ENCODE data around the gene RFT1. TPM values are rescaled to one million over a fixed set of nuclear protein-coding genes. Genes with fewer than 3 reads are reported as not detected.

The RFT1 gene
- total RNA-seq, 1 experiment from 2014 or later = 33.6 TPM

DNA sequence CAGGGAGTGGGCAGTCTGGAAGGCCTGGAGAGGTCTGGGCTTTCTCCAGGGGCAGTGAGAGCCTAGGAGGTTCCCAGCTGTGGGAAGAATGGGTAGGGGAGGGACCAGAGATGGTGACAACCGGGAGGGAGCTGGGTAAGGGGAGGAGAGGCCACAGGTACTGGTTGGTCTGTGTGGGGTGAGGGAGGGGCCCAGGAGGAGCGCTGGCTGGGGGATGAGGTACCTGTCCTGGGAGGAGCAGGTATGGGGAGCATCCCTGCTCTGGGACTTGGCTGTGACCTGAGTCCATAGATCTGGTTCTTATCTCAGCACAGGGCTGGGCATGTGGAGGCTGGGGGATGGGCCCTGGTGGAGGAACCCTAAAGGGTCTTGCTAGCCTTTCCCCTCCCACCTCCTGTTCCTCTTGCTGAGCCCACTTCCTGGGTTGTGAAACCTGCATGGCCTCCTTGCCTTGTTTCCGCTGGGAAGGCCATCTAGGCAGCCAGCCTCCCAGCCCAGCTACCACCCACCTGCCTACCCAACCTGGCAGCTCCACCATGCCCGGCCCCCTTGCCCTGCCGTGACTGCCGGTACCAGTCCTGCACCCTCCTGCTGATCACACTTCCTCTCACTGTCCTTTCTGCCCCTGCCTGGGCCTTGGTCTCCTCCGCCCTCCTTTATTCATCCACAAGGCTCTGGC lies 41.7 kb upstream of the RFT1 start:
- Histone ChIP-seq H3K4me2 (ENCODE audit: low read length) (no peak overlapping the region), H3K4me3 (replicated peaks in 1 of 2; ENCODE audit: low read depth in 1 of 2, low read length in 2 of 2) (no peak overlapping the region)
- POLR2A ChIA-PET = no interaction called here

More for the DNA sequence above, 41.7 kb upstream of the RFT1 start:
- RAD21 ChIA-PET (ENCODE audit: low non-redundant PET in 1 of 2, low total read pairs in 2 of 2, uncharacterized antibody in 2 of 2, unreplicated experiment in 2 of 2) = no interaction called here
- TF ChIP-seq SIN3A (IDR thresholded peaks at IDR 0.05; ENCODE audit: low read depth) (no peak), EGR1 (IDR thresholded peaks at IDR 0.05; ENCODE audit: low read depth) (no peak), FOSL1 (IDR thresholded peaks at IDR 0.05; ENCODE audit: low read depth) (no peak), TCF7L2 (IDR thresholded peaks at IDR 0.05; ENCODE audit: borderline replicate concordance, extremely low read depth, insufficient read depth, insufficient read length) (no peak), POLR2A (IDR thresholded peaks at IDR 0.05; ENCODE audit: borderline replicate concordance, extremely low read depth, insufficient read depth, insufficient read length) (no peak), ZFX (IDR thresholded peaks at IDR 0.05) (no peak), ZNF274 (IDR thresholded peaks at IDR 0.05; ENCODE audit: low read depth, low read length) (no peak), POLR2AphosphoS5 (IDR thresholded peaks at IDR 0.05; ENCODE audit: low read depth, low read length) (no peak), EZH2 (IDR thresholded peaks at IDR 0.05) (no peak), YY1 (IDR thresholded peaks at IDR 0.05; ENCODE audit: extremely low read depth, insufficient replicate concordance, low read depth, low read length) (no peak), SP1 (IDR thresholded peaks at IDR 0.05; ENCODE audit: low read depth) (no peak), CEBPB (IDR thresholded peaks at IDR 0.05; ENCODE audit: low read depth) (no peak), EZH2phosphoT487 (IDR thresholded peaks at IDR 0.05; ENCODE audit: borderline replicate concordance) (no peak)
- TF ChIP-seq, protein P1, sequence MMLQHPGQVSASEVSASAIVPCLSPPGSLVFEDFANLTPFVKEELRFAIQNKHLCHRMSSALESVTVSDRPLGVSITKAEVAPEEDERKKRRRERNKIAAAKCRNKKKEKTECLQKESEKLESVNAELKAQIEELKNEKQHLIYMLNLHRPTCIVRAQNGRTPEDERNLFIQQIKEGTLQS (IDR thresholded peaks at IDR 0.05) = no peak
- TF ChIP-seq, protein P2, sequence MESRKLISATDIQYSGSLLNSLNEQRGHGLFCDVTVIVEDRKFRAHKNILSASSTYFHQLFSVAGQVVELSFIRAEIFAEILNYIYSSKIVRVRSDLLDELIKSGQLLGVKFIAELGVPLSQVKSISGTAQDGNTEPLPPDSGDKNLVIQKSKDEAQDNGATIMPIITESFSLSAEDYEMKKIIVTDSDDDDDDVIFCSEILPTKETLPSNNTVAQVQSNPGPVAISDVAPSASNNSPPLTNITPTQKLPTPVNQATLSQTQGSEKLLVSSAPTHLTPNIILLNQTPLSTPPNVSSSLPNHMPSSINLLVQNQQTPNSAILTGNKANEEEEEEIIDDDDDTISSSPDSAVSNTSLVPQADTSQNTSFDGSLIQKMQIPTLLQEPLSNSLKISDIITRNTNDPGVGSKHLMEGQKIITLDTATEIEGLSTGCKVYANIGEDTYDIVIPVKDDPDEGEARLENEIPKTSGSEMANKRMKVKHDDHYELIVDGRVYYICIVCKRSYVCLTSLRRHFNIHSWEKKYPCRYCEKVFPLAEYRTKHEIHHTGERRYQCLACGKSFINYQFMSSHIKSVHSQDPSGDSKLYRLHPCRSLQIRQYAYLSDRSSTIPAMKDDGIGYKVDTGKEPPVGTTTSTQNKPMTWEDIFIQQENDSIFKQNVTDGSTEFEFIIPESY (IDR thresholded peaks at IDR 0.05; ENCODE audit: extremely low read depth, insufficient replicate concordance, low read length) = no peak
- TF ChIP-seq, protein P3, sequence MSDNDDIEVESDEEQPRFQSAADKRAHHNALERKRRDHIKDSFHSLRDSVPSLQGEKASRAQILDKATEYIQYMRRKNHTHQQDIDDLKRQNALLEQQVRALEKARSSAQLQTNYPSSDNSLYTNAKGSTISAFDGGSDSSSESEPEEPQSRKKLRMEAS (IDR thresholded peaks at IDR 0.05) = no peak
- TF ChIP-seq, protein P4, sequence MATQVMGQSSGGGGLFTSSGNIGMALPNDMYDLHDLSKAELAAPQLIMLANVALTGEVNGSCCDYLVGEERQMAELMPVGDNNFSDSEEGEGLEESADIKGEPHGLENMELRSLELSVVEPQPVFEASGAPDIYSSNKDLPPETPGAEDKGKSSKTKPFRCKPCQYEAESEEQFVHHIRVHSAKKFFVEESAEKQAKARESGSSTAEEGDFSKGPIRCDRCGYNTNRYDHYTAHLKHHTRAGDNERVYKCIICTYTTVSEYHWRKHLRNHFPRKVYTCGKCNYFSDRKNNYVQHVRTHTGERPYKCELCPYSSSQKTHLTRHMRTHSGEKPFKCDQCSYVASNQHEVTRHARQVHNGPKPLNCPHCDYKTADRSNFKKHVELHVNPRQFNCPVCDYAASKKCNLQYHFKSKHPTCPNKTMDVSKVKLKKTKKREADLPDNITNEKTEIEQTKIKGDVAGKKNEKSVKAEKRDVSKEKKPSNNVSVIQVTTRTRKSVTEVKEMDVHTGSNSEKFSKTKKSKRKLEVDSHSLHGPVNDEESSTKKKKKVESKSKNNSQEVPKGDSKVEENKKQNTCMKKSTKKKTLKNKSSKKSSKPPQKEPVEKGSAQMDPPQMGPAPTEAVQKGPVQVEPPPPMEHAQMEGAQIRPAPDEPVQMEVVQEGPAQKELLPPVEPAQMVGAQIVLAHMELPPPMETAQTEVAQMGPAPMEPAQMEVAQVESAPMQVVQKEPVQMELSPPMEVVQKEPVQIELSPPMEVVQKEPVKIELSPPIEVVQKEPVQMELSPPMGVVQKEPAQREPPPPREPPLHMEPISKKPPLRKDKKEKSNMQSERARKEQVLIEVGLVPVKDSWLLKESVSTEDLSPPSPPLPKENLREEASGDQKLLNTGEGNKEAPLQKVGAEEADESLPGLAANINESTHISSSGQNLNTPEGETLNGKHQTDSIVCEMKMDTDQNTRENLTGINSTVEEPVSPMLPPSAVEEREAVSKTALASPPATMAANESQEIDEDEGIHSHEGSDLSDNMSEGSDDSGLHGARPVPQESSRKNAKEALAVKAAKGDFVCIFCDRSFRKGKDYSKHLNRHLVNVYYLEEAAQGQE (IDR thresholded peaks at IDR 0.05; ENCODE audit: low read depth) = no peak
- TF ChIP-seq, protein P5, sequence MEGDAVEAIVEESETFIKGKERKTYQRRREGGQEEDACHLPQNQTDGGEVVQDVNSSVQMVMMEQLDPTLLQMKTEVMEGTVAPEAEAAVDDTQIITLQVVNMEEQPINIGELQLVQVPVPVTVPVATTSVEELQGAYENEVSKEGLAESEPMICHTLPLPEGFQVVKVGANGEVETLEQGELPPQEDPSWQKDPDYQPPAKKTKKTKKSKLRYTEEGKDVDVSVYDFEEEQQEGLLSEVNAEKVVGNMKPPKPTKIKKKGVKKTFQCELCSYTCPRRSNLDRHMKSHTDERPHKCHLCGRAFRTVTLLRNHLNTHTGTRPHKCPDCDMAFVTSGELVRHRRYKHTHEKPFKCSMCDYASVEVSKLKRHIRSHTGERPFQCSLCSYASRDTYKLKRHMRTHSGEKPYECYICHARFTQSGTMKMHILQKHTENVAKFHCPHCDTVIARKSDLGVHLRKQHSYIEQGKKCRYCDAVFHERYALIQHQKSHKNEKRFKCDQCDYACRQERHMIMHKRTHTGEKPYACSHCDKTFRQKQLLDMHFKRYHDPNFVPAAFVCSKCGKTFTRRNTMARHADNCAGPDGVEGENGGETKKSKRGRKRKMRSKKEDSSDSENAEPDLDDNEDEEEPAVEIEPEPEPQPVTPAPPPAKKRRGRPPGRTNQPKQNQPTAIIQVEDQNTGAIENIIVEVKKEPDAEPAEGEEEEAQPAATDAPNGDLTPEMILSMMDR (IDR thresholded peaks at IDR 0.05 in 2 of 3, conservative IDR thresholded peaks at IDR 0.05 in 1 of 3; ENCODE audit: borderline replicate concordance in 1 of 3, insufficient read depth in 1 of 3, low read depth in 2 of 3, low read length in 2 of 3) = no peak
- no peaks in the 10 kb centered on the region for H3K9me2 ChIP-seq (ENCODE audit: insufficient read depth)
- no peak overlapping the region for H3K9ac ChIP-seq (ENCODE audit: low read length)
- BruUV-seq (replicated peaks) = no TSS peak
- H2AFZ ChIP-seq (ENCODE audit: low read depth, low read length, poor library complexity, severe bottlenecking) = no peak overlapping the region
- peaks cover 0 to 8% of the 10 kb centered on the region in 2 experiments; a peak in 2 of 4 replicates for H3K4me1 ChIP-seq (ENCODE audit: control insufficient read depth in 1 of 2, insufficient read depth in 2 of 2, low read length in 2 of 2)
- intact Hi-C loops (cut with micrococcal nuclease) = no loop called here
- no peak overlapping the region for H3K27ac ChIP-seq (ENCODE audit: low read depth, low read length)
- peaks cover 39% of the 10 kb centered on the region; the same call in 1 of the 2 replicates for H3K79me2 ChIP-seq (ENCODE audit: insufficient read depth, low read length)
- no peaks in the 10 kb centered on the region for H4K20me1 ChIP-seq (ENCODE audit: insufficient read depth)
- CTCF ChIA-PET = interaction anchor here (1.3 kb wide), 1 partner anchor 24 kb away, joined by 4 read pairs; no protein-coding TSS in a partner anchor
- ATAC-seq (no peak), DNase-seq (ENCODE audit: low read depth, low spot score) (no peak)
- H3K27me3 ChIP-seq (ENCODE audit: insufficient read depth, low read length) = no peaks in the 10 kb centered on the region
- H3K9me3 ChIP-seq (ENCODE audit: control insufficient read depth in 1 of 2, insufficient read depth in 1 of 2, low read depth in 1 of 2, low read length in 2 of 2) = no peaks in the 10 kb centered on the region
- peaks cover 0 to 3% of the 10 kb centered on the region in 2 experiments; a peak in 1 of 4 replicates for H3K36me3 ChIP-seq (ENCODE audit: control insufficient read depth in 1 of 2, insufficient read depth in 2 of 2, low read length in 2 of 2)
